Heart right ventricle (tissue), 16 donors: ENCODE data around the gene NFE2L1. TPM values are rescaled to one million over a fixed set of nuclear protein-coding genes. Genes with fewer than 3 reads are reported as not detected.

Experiments used
- ATAC-seq, 8 donors: fragments of 200-7000 bp; cut with Tn5 transposase; one replicate each; pipeline ENCODE4 v1.9.1; 2020; ENCODE audit warnings: mild to moderate bottlenecking in 8 of 8, moderate library complexity in 8 of 8, moderate number of reproducible peaks in 1 of 8
- DNase-seq, 2 donors: peaks; one replicate each; pipeline ENCODE4 v3.0.0-alpha.2; 2020
- H3K27ac ChIP-seq, 10 donors: fragments of 200-600 bp; sonication (generic) in 2 of 10; one replicate each; pipeline versions ENCODE4 v1.5.0 to v1.8.0; 2020 to 2022; ENCODE audit warnings: mild to moderate bottlenecking in 3 of 10
- H3K27me3 ChIP-seq, 7 donors: fragments of 200-600 bp; one replicate each; pipeline ENCODE4 v1.8.0; 2021 to 2022; ENCODE audit warnings: mild to moderate bottlenecking in 2 of 7
- H3K36me3 ChIP-seq, 9 donors: fragments of 200-600 bp; sonication (generic) in 1 of 9; one replicate each; pipeline versions ENCODE4 v1.5.0 to v1.8.0; 2020 to 2022; ENCODE audit warnings: mild to moderate bottlenecking in 2 of 9
- H3K4me1 ChIP-seq, 9 donors: fragments of 200-600 bp; sonication (generic) in 1 of 9; one replicate each; pipeline versions ENCODE4 v1.5.0 to v1.8.0; 2020 to 2022; ENCODE audit warnings: mild to moderate bottlenecking in 4 of 9
- H3K4me3 ChIP-seq, 10 donors: fragments of 200-600 bp; sonication (generic) in 2 of 10; one replicate each; pipeline versions ENCODE4 v1.5.0 to v1.8.0; 2020 to 2022; ENCODE audit warnings: mild to moderate bottlenecking in 7 of 10, moderate library complexity in 2 of 10
- H3K9me3 ChIP-seq, 11 donors: fragments of 200-600 bp in 10 of 11; sonication (generic) in 2 of 11; one replicate each; pipeline versions ENCODE4 v1.5.0 to v1.8.0; 2013 to 2022; ENCODE audit warnings: mild to moderate bottlenecking in 2 of 11, control low read depth in 1 of 11, moderate library complexity in 1 of 11
- CTCF ChIP-seq, 9 donors: fragments of 200-600 bp; sonication (generic) in 2 of 9; IDR thresholded peaks; one replicate each; pipeline versions ENCODE4 v1.5.0 to v1.8.0; 2021 to 2022; ENCODE audit warnings: antibody characterized with exemption in 9 of 9, mild to moderate bottlenecking in 5 of 9, moderate library complexity in 1 of 9
- WGBS, 2 donors: extraction: QIAGEN DNeasy Blood & Tissue Kit; methylation state at CpG; one replicate each; pipeline ENCODE4 v1.1.7; 2013; ENCODE audit warnings: inconsistent platforms in 1 of 2; 5-methylcytosine and 5-hydroxymethylcytosine counted together
- intact Hi-C, 10 donors: fragments of 100-400 bp; cut with DNase I; formaldehyde crosslinking; loops; one replicate each; pipeline versions ENCODE4 v1.11.1 to v1.14.2; 2022
- polyA plus RNA-seq, 2 donors: library from polyadenylated mRNA; stranded (reverse); fragments of 200-250 nt; gene quantifications; one replicate each; pipeline ENCODE4 v1.2.3, GENCODE V29; 2013
- total RNA-seq, 10 donors: library from RNA; stranded (reverse); fragmentation: NEBNext Ultra II Directional in 3 of 10; extraction: Animal tissue kit (Norgen Biotek cat#: 25700) in 3 of 10; gene quantifications; one replicate each; pipeline versions ENCODE4 v1.2.1 to v1.2.4, GENCODE V29; 2021 to 2023
- donor health status: Arrhythmogenic right ventricular cardiomyopathy.
- donor health status: ischemic (EF 13 %, LVEDD 7.1; RV severe dilation, severe dysfunction).
- donor health status: healthy with polysubstance abuse.
- donor health status: DM: no; HTN: yes; CAD: no.
- donor health status: DM: no; HTN: no; CAD: no.
- donor health status: ischemic (EF 25% LVEDD 6.9; RV normal size, moderate dysfunction).
- donor health status: ischemic (EF 25% LVEDD 5.7; RV mildly dilated, moderate dysfunction).
- donor health status: healthy.
- donor health status: DM: yes; HTN: yes; CAD: no.
- donor health status: Ischemic cardiomyopathy.
- donor health status: ischemic (EF 35%, LVEDD 5.7; RV mildly dilated, moderate dysfunction).
- donor health status: nonischemic (EF 11% LVEDD 7.7; RV severe dilation, severe dysfunction).
- donor health status: DM: yes; HTN: yes; CAD: no.
- donor health status: PGD.
- donor health status: ischemic (EF 29% LVEDD 5.4; RV normal size, mild dysfunction).
- donor health status: nonischemic (EF 23%, LVEDD 6.1; RV moderate dilation, normal function).

The NFE2L1 gene
- total and polyA plus RNA-seq, 12 donors = 108 to 1,033 (median 669) TPM

- DNase-seq (no peak), ATAC-seq (no peak)
- peaks cover 0 to 52% (median 23%) of the 10 kb centered on the region in 9 donors for H3K4me1 ChIP-seq
- no peaks in the 10 kb centered on the region for H3K27me3 ChIP-seq
- intact Hi-C loops = loop anchor here in 1 of 10 donors (10.0 kb wide), 1 partner anchor 270 kb away; the partner anchor contains the start of genes LRRC46 and MRPL10
- peaks cover 0 to 5% (median 0%) of the 10 kb centered on the region in 11 donors for H3K9me3 ChIP-seq
- WGBS, 2 donors = 90 to 92% methylated on average over 7 of the region's 7 CpGs
- H3K27ac ChIP-seq = no peak overlapping the region
- H3K4me3 ChIP-seq = no peak overlapping the region
- no peak for TF ChIP-seq CTCF (IDR thresholded peaks at IDR 0.05)
- no peaks in the 10 kb centered on the region for H3K36me3 ChIP-seq
Measured at GRCh38 chr17:48104440-48104839, 56.3 kb downstream of the NFE2L1 start.

GRCh38 chr17:48106802-48107136 is 58.6 kb downstream of the NFE2L1 start:
- TF ChIP-seq CTCF (IDR thresholded peaks at IDR 0.05) = no peak
- DNase-seq (no peak), ATAC-seq (peak in 1 of 8 donors; percentile 2)
- Histone ChIP-seq H3K4me1 (peaks cover 0 to 61% (median 30%) of the 10 kb centered on the region in 9 donors), H3K9me3 (peaks cover 0 to 5% (median 0%) of the 10 kb centered on the region in 11 donors), H3K27ac (peak overlapping the region; percentile 80 to 97 (median 93)), H3K36me3 (peaks cover 0 to 2% (median 0%) of the 10 kb centered on the region in 9 donors), H3K4me3 (peak overlapping the region; percentile 54 to 91 (median 80)), H3K27me3 (no peaks in the 10 kb centered on the region)
- intact Hi-C loops = loop anchor here in 2 of 10 donors (1.0 to 10.0 kb wide), 4 partner anchors 32 to 272 kb away; partner anchors contain the start of genes LRRC46 (in 1 of the 2) and MRPL10 (in 1 of the 2)
- 43 to 44% methylated on average over 13 of the region's 13 CpGs for WGBS, 2 donors

- ATAC-seq (peak; percentile 97 to 99 (median 98)), DNase-seq (peak; percentile 91)
- Histone ChIP-seq H3K9me3 (peaks cover 0 to 5% (median 0%) of the 10 kb centered on the region in 11 donors), H3K27ac (peak within 1 kb of the TSS; percentile 80 to 97 (median 93)), H3K4me1 (peaks cover 0 to 64% (median 30%) of the 10 kb centered on the region in 9 donors), H3K4me3 (peak within 1 kb of the TSS; percentile 54 to 91 (median 80)), H3K36me3 (peaks cover 0 to 8% (median 0%) of the 10 kb centered on the region in 9 donors), H3K27me3 (no peaks in the 10 kb centered on the region)
- peak in 5 of 9 donors; percentile 4 to 51 (median 24) for TF ChIP-seq CTCF (IDR thresholded peaks at IDR 0.05)
- intact Hi-C loops = loop anchor here in 2 of 10 donors (1.0 to 10.0 kb wide), 4 partner anchors 33 to 273 kb away; partner anchors contain the start of genes LRRC46 (in 1 of the 2) and MRPL10 (in 1 of the 2)
- 0 to 1% methylated on average over 64 of the region's 64 CpGs for WGBS, 2 donors
Measured at GRCh38 chr17:48107137-48108055, 59.2 kb downstream of the NFE2L1 start, which contains the start of gene SNX11. Gene SNX11, plus strand, starts transcription at chr17:48107766. Its CDS starts 4,278 bp downstream, at chr17:48112044.

- DNase-seq (no peak), ATAC-seq (no peak)
- H3K27ac ChIP-seq = peak overlapping the region in 2 of 10 donors; percentile 41 to 45
- 70 to 74% methylated on average over 9 of the region's 9 CpGs for WGBS, 2 donors
- intact Hi-C loops = no loop called here
- H3K36me3 ChIP-seq = peaks cover 0 to 39% (median 9%) of the 10 kb centered on the region in 9 donors
- no peak for TF ChIP-seq CTCF (IDR thresholded peaks at IDR 0.05)
- no peaks in the 10 kb centered on the region for H3K27me3 ChIP-seq
- no peaks in the 10 kb centered on the region for H3K9me3 ChIP-seq
- H3K4me1 ChIP-seq = peaks cover 0 to 70% (median 30%) of the 10 kb centered on the region in 9 donors
- peak overlapping the region in 1 of 10 donors; percentile 7 for H3K4me3 ChIP-seq
Measured at GRCh38 chr17:48110761-48111160, 62.6 kb downstream of the NFE2L1 start.
